Fibroblast of pulmonary artery (primary cell): ENCODE measurements around the gene ADTRP.
"Not testable (repeated sequence)": the region's sequence is repeated elsewhere in the genome, so short reads cannot be mapped to it uniquely, and the experiment has no call there.

Experiments used
- DNase-seq: peaks from one replicate; pipeline ENCODE4 v3.0.0-alpha.2; 2010; ENCODE audit warnings: low read depth
- H3K4me3 ChIP-seq: replicated peaks from 2 replicates; pipeline ENCODE4 v1.5.1; 2011; ENCODE audit warnings: low read depth, mild to moderate bottlenecking, control low read depth, low read length, moderate library complexity
- CTCF ChIP-seq: IDR thresholded peaks from 2 replicates; pipeline ENCODE4 v1.5.1; 2011; ENCODE audit warnings: mild to moderate bottlenecking, control low read depth, low read length, inconsistent platforms; ENCODE audit errors: missing control alignments

Gene ADTRP

GRCh38 chr6:11685481-11686093 lies 93.0 kb downstream of the ADTRP start:
- no peak for TF ChIP-seq CTCF

GRCh38 chr6:11684901-11685480 lies 93.6 kb downstream of the ADTRP start:
- no peak for TF ChIP-seq CTCF
- no peak for DNase-seq
- H3K4me3 ChIP-seq: no peak overlapping the region

More at GRCh38 chr6:11685481-11686093, 93.0 kb downstream of the ADTRP start:
- H3K4me3 ChIP-seq: no peak overlapping the region
- peak; percentile 62 for DNase-seq

GRCh38 chr6:11683871-11684270 lies 94.7 kb downstream of the ADTRP start:
- H3K4me3 ChIP-seq: no peak overlapping the region
- peak; percentile 32 for DNase-seq

GRCh38 chr6:11682561-11682975 lies 96.0 kb downstream of the ADTRP start:
- DNase-seq: no peak
- H3K4me3 ChIP-seq: no peak overlapping the region
- TF ChIP-seq CTCF: no peak

More at GRCh38 chr6:11683871-11684270, 94.7 kb downstream of the ADTRP start:
- TF ChIP-seq CTCF: no peak

GRCh38 chr6:11681770-11682169 lies 96.8 kb downstream of the ADTRP start:
- no peak overlapping the region for H3K4me3 ChIP-seq
- no peak for DNase-seq
- TF ChIP-seq CTCF: no peak

- no peak for TF ChIP-seq CTCF
These were observed 97.2 kb downstream of the ADTRP start for GRCh38 chr6:11681357-11681756.

GRCh38 chr6:11680479-11680878 lies 98.1 kb downstream of the ADTRP start:
- DNase-seq, H3K4me3 ChIP-seq: not testable (repeated sequence)

More at GRCh38 chr6:11681357-11681756, 97.2 kb downstream of the ADTRP start:
- no peak for DNase-seq
- no peak overlapping the region for H3K4me3 ChIP-seq
